RWPE2 (cell line): Measurements from ENCODE around the gene FOSB.

Experiments
- ATAC-seq: fragments of 200-7000 bp; cut with Tn5 transposase; 3 replicates; pipeline ENCODE4 v1.9.1; 2021; ENCODE audit warnings: low read depth
- DNase-seq: peaks from one replicate; pipeline ENCODE4 v3.0.0-alpha.2; 2020; ENCODE audit warnings: low spot score
- H3K27ac ChIP-seq: fragments of 450-650 bp; 2 replicates; pipeline ENCODE4 v1.5.1; 2017; ENCODE audit warnings: mild to moderate bottlenecking; ENCODE audit not compliant: poor library complexity, severe bottlenecking
- H3K27me3 ChIP-seq: fragments of 250-450 bp; sonication (Bioruptor Pico); 2 replicates; pipeline ENCODE4 v1.5.1; 2021; ENCODE audit warnings: mild to moderate bottlenecking, moderate library complexity; ENCODE audit not compliant: insufficient read depth, poor library complexity, severe bottlenecking
- H3K36me3 ChIP-seq: fragments of 250-450 bp; sonication (Bioruptor Pico); 2 replicates; pipeline ENCODE4 v1.5.1; 2020; ENCODE audit warnings: low read depth, mild to moderate bottlenecking, moderate library complexity
- H3K4me1 ChIP-seq: fragments of 250-450 bp; sonication (Bioruptor Pico); 2 replicates; pipeline ENCODE4 v1.5.1; 2021; ENCODE audit warnings: mild to moderate bottlenecking, moderate library complexity; ENCODE audit not compliant: insufficient read depth, poor library complexity, severe bottlenecking
- H3K4me3 ChIP-seq: fragments of 250-450 bp; sonication (Bioruptor Pico); 2 replicates; pipeline ENCODE4 v1.5.1; 2021; ENCODE audit warnings: mild to moderate bottlenecking, moderate library complexity; ENCODE audit not compliant: severe bottlenecking
- H3K9me3 ChIP-seq: fragments of 250-450 bp; sonication (Bioruptor Pico); 2 replicates; pipeline ENCODE4 v1.5.1; 2021; ENCODE audit warnings: mild to moderate bottlenecking, moderate library complexity; ENCODE audit not compliant: severe bottlenecking
- CTCF ChIP-seq: fragments of 450-650 bp; IDR thresholded peaks from one replicate; pipeline ENCODE4 v1.5.1; 2017; ENCODE audit warnings: mild to moderate bottlenecking, moderate library complexity; ENCODE audit not compliant: poor library complexity, severe bottlenecking

Gene FOSB

GRCh38 chr19:45524575-45525129, 56.9 kb downstream of the FOSB start:
- DNase-seq (no peak), ATAC-seq (no peak)
- Histone ChIP-seq H3K27me3 (no peaks in the 10 kb centered on the region), H3K36me3 (peaks cover 62% of the 10 kb centered on the region), H3K9me3 (no peaks in the 10 kb centered on the region), H3K27ac (no peak overlapping the region), H3K4me1 (peaks cover 4% of the 10 kb centered on the region), H3K4me3 (no peak overlapping the region)
- TF ChIP-seq CTCF: no peak
